Panc1 (cell line): Measurements from ENCODE around the gene CPEB1. TPM values are rescaled to one million over a fixed set of nuclear protein-coding genes. Genes with fewer than 3 reads are reported as not detected.

ENCODE experiments used
- ATAC-seq: fragments of 200-7000 bp; cut with Tn5 transposase; 2 replicates; pipeline ENCODE4 v1.9.1; 2020; ENCODE audit warnings: mild to moderate bottlenecking, moderate library complexity
- BruUV-seq: library from RNA; stranded (reverse); fragments of 400-500 nt; replicated peaks from 2 replicates; lab custom pipeline; 2021; lab: Mats Ljungman, UMichigan
- CTCF ChIA-PET: fragments of 300-600 bp; sonication (Branson Sonifier 250); formaldehyde crosslinking; loops from one replicate; lab custom pipeline; 2022; ENCODE audit warnings: antibody characterized with exemption; lab: Charles Lee
- POLR2A ChIA-PET: fragments of 300-600 bp; sonication (Branson Sonifier 250); formaldehyde crosslinking; loops from one replicate; lab custom pipeline; 2022; ENCODE audit warnings: antibody characterized with exemption; lab: Charles Lee
- DNase-seq: peaks from one replicate; pipeline ENCODE4 v3.0.0-alpha.2; 2010; ENCODE audit warnings: low read depth, low spot score
- H3K27ac ChIP-seq: 2 replicates; pipeline ENCODE4 v1.5.1; 2011; ENCODE audit warnings: mild to moderate bottlenecking, low read length, inconsistent platforms
- H3K27me3 ChIP-seq: fragments of 200-500 bp; sonication (Bioruptor generic); 2 replicates; pipeline ENCODE4 v1.6.0; 2014; ENCODE audit warnings: low read length, inconsistent platforms; ENCODE audit not compliant: control insufficient read depth, insufficient read depth
- H3K36me3 ChIP-seq: fragments of 200-500 bp; sonication (Bioruptor generic); 2 replicates; pipeline ENCODE4 v1.5.1; 2014; ENCODE audit warnings: inconsistent platforms, mild to moderate bottlenecking, low read length, moderate library complexity; ENCODE audit not compliant: control insufficient read depth, insufficient read depth
- H3K4me1 ChIP-seq: 2 replicates; pipeline ENCODE4 v1.5.1; 2011; ENCODE audit warnings: inconsistent platforms, mild to moderate bottlenecking, low read length, moderate library complexity; ENCODE audit not compliant: control insufficient read depth, insufficient read depth
- H3K4me3 ChIP-seq, 2 experiments: 2 replicates each; pipeline ENCODE4 v1.5.1; 2011 to 2012; ENCODE audit warnings: low read depth in 2 of 2, low read length in 2 of 2, mild to moderate bottlenecking in 2 of 2, inconsistent platforms in 1 of 2, moderate library complexity in 1 of 2
- H3K9me3 ChIP-seq: fragments of 200-500 bp; sonication (Bioruptor generic); 2 replicates; pipeline ENCODE4 v1.5.1; 2014; ENCODE audit warnings: low read depth, mild to moderate bottlenecking, inconsistent platforms, low read length, moderate library complexity; ENCODE audit not compliant: control insufficient read depth, insufficient read depth
- POLR2AphosphoS5 ChIP-seq: IDR thresholded peaks from 2 replicates; pipeline ENCODE4 v1.6.1; 2012; ENCODE audit warnings: mild to moderate bottlenecking, low read depth, low read length, moderate library complexity
- REST ChIP-seq, 2 experiments: IDR thresholded peaks; 2 replicates each; pipeline ENCODE4 v1.6.1; 2011 to 2012; ENCODE audit warnings: low read depth in 2 of 2, control low read depth in 1 of 2, low read length in 1 of 2, mild to moderate bottlenecking in 1 of 2, moderate library complexity in 1 of 2; ENCODE audit not compliant: insufficient read depth in 1 of 2
- SIN3A ChIP-seq: IDR thresholded peaks from 2 replicates; pipeline ENCODE4 v1.6.1; 2012; ENCODE audit warnings: low read depth, mild to moderate bottlenecking, low read length, moderate library complexity, borderline replicate concordance; ENCODE audit not compliant: insufficient read depth
- TCF7L2 ChIP-seq: IDR thresholded peaks from 2 replicates; pipeline ENCODE4 v1.6.1; 2011; ENCODE audit warnings: mild to moderate bottlenecking, low read depth, low read length, inconsistent platforms
- in situ Hi-C: cut with HindIII; loops from 2 replicates; pipeline ENCODE4 v1.10.0; 2016; ENCODE audit warnings: low sequenced_read_pairs, low pct_unique_long_range_greater_than_20kb
- intact Hi-C: fragments of 100-400 bp; cut with micrococcal nuclease; formaldehyde crosslinking; loops from one replicate; pipeline ENCODE4 v1.10.0; 2022; ENCODE audit not compliant: unreplicated experiment
- total RNA-seq: library from RNA; stranded (reverse); gene quantifications from one replicate; pipeline ENCODE4 v1.2.1, GENCODE V29; 2021; ENCODE audit not compliant: unreplicated experiment
- TF ChIP-seq, protein P1 (sequence below): fragments of 450-650 bp; IDR thresholded peaks from 2 replicates; pipeline ENCODE4 v1.5.1; 2017; ENCODE audit warnings: mild to moderate bottlenecking

CPEB1 gene
- total RNA-seq, 1 experiment from 2014 or later = 19.5 TPM

GRCh38 chr15:82643992-82644391, 3.2 kb downstream of the CPEB1 start:
- ATAC-seq (no peak), DNase-seq (no peak)
- Histone ChIP-seq H3K27me3 (no peaks in the 10 kb centered on the region), H3K36me3 (no peaks in the 10 kb centered on the region), H3K4me3 (no peak overlapping the region), H3K4me1 (peaks cover 33% of the 10 kb centered on the region), H3K27ac (peak overlapping the region; percentile 48; the same call in 1 of the 2 replicates), H3K9me3 (no peaks in the 10 kb centered on the region)
- no TSS peak for BruUV-seq
- TF ChIP-seq REST (IDR thresholded peaks at IDR 0.05; ENCODE audit: insufficient read depth in 1 of 2, low read depth in 2 of 2, low read length in 1 of 2) (no peak), TCF7L2 (no peak), SIN3A (no peak), POLR2AphosphoS5 (no peak)
- TF ChIP-seq, protein P1, sequence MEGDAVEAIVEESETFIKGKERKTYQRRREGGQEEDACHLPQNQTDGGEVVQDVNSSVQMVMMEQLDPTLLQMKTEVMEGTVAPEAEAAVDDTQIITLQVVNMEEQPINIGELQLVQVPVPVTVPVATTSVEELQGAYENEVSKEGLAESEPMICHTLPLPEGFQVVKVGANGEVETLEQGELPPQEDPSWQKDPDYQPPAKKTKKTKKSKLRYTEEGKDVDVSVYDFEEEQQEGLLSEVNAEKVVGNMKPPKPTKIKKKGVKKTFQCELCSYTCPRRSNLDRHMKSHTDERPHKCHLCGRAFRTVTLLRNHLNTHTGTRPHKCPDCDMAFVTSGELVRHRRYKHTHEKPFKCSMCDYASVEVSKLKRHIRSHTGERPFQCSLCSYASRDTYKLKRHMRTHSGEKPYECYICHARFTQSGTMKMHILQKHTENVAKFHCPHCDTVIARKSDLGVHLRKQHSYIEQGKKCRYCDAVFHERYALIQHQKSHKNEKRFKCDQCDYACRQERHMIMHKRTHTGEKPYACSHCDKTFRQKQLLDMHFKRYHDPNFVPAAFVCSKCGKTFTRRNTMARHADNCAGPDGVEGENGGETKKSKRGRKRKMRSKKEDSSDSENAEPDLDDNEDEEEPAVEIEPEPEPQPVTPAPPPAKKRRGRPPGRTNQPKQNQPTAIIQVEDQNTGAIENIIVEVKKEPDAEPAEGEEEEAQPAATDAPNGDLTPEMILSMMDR = no peak
- POLR2A ChIA-PET = interaction anchor here (0.5 to 1.1 kb wide), 3 partner anchors 12 to 104 kb away, joined by 3 to 4 read pairs (median 3); partner anchors contain the start of gene RPS17
- intact Hi-C loops (no loop called here), in situ Hi-C loops (no loop called here)
- CTCF ChIA-PET = no interaction called here

- POLR2A ChIA-PET = interaction anchor here (1.1 kb wide), 1 partner anchor 102 kb away, joined by 3 read pairs; the partner anchor contains the start of gene RPS17
- intact Hi-C loops = no loop called here
- Histone ChIP-seq H3K9me3 (no peaks in the 10 kb centered on the region), H3K4me1 (peaks cover 28% of the 10 kb centered on the region), H3K27ac (no peak overlapping the region), H3K27me3 (no peaks in the 10 kb centered on the region), H3K36me3 (no peaks in the 10 kb centered on the region), H3K4me3 (no peak overlapping the region)
- BruUV-seq = no TSS peak
- ATAC-seq (no peak), DNase-seq (no peak)
- TF ChIP-seq POLR2AphosphoS5 = no peak
- TF ChIP-seq, protein P1 = no peak
- TF ChIP-seq SIN3A = no peak
- TF ChIP-seq TCF7L2 = no peak
- no peak for TF ChIP-seq REST (IDR thresholded peaks at IDR 0.05; ENCODE audit: insufficient read depth in 1 of 2, low read depth in 2 of 2, low read length in 1 of 2)
- in situ Hi-C loops = no loop called here
- CTCF ChIA-PET = interaction anchor here (0.6 kb wide), 1 partner anchor 84 kb away, joined by 4 read pairs; no protein-coding TSS in a partner anchor
Measured at GRCh38 chr15:82642656-82643055, 4.5 kb downstream of the CPEB1 start.
